WTC11 (cell line): ENCODE measurements around the gene COL5A1. TPM values are rescaled to one million over a fixed set of nuclear protein-coding genes. Genes with fewer than 3 reads are reported as not detected.

ENCODE experiments used
- ATAC-seq: fragments of 200-7000 bp; cut with Tn5 transposase; 2 replicates; pipeline ENCODE4 v1.10.0; 2021; ENCODE audit warnings: mild to moderate bottlenecking, moderate library complexity
- CTCF ChIA-PET: fragments of 300-600 bp; sonication (Branson Sonifier 250); formaldehyde crosslinking; loops from one replicate; lab custom pipeline; 2021; ENCODE audit warnings: antibody characterized with exemption; lab: Charles Lee
- POLR2A ChIA-PET: fragments of 350-600 bp; sonication (Branson Sonifier 250); formaldehyde crosslinking; loops from one replicate; lab custom pipeline; 2021; ENCODE audit warnings: antibody characterized with exemption; lab: Charles Lee
- DNase-seq: peaks from one replicate; pipeline ENCODE4 v3.0.0; 2021; ENCODE audit warnings: low spot score
- H3K27ac Mint-ChIP-seq: 2 replicates; pipeline ENCODE4 v1.8.0; 2021; ENCODE audit warnings: mixed read lengths
- H3K27me3 Mint-ChIP-seq: 2 replicates; pipeline ENCODE4 v1.8.0; 2021; ENCODE audit warnings: low read depth, mild to moderate bottlenecking, moderate library complexity, mixed read lengths
- H3K36me3 Mint-ChIP-seq: 2 replicates; pipeline ENCODE4 v1.8.0; 2021; ENCODE audit warnings: mixed read lengths
- H3K4me1 Mint-ChIP-seq: 2 replicates; pipeline ENCODE4 v1.8.0; 2022; ENCODE audit warnings: mixed read lengths
- H3K4me3 Mint-ChIP-seq: 2 replicates; pipeline ENCODE4 v1.8.0; 2021; ENCODE audit warnings: mild to moderate bottlenecking, moderate library complexity, mixed read lengths
- H3K9me3 Mint-ChIP-seq: 2 replicates; pipeline ENCODE4 v1.8.0; 2021; ENCODE audit warnings: mixed read lengths
- ARID4B ChIP-seq: sonication (generic); formaldehyde crosslinking; IDR thresholded peaks from 2 replicates; pipeline ENCODE4 v1.8.0; 2023; ENCODE audit warnings: missing genetic modification reagents, mild to moderate bottlenecking, borderline replicate concordance
- ATF3 ChIP-seq: sonication (generic); formaldehyde crosslinking; conservative IDR thresholded peaks from 2 replicates; pipeline ENCODE4 v1.8.1; 2022; ENCODE audit warnings: mild to moderate bottlenecking, missing genetic modification reagents
- CBFB ChIP-seq: sonication (generic); formaldehyde crosslinking; IDR thresholded peaks from 2 replicates; pipeline ENCODE4 v1.8.1; 2022; ENCODE audit warnings: mild to moderate bottlenecking, low read depth, missing genetic modification reagents
- E2F5 ChIP-seq: sonication (generic); formaldehyde crosslinking; IDR thresholded peaks from 2 replicates; pipeline ENCODE4 v1.8.1; 2022; ENCODE audit warnings: mild to moderate bottlenecking, moderate library complexity, missing genetic modification reagents
- GABPB1 ChIP-seq: sonication (generic); formaldehyde crosslinking; IDR thresholded peaks from 2 replicates; pipeline ENCODE4 v1.8.1; 2023; ENCODE audit warnings: mild to moderate bottlenecking, missing genetic modification reagents
- NFATC4 ChIP-seq: fragments of 250-450 bp; sonication (Bioruptor Pico); IDR thresholded peaks from 2 replicates; pipeline ENCODE4 v1.9.0; 2021; ENCODE audit warnings: mild to moderate bottlenecking
- NR1H2 ChIP-seq: sonication (generic); formaldehyde crosslinking; IDR thresholded peaks from 2 replicates; pipeline ENCODE4 v1.9.0; 2021; ENCODE audit warnings: mild to moderate bottlenecking, moderate library complexity, missing genetic modification reagents
- NR2C2 ChIP-seq: sonication (generic); formaldehyde crosslinking; IDR thresholded peaks from 2 replicates; pipeline ENCODE4 v1.8.0; 2022; ENCODE audit warnings: mild to moderate bottlenecking, missing genetic modification reagents
- PRRX2 ChIP-seq: fragments of 250-450 bp; sonication (Bioruptor Pico); IDR thresholded peaks from 2 replicates; pipeline ENCODE4 v1.8.0; 2021; ENCODE audit warnings: mild to moderate bottlenecking
- SMAD4 ChIP-seq: sonication (generic); formaldehyde crosslinking; IDR thresholded peaks from 2 replicates; pipeline ENCODE4 v1.8.0; 2022; ENCODE audit warnings: mild to moderate bottlenecking, missing genetic modification reagents
- SOX15 ChIP-seq: fragments of 250-450 bp; sonication (Bioruptor Pico); IDR thresholded peaks from 2 replicates; pipeline ENCODE4 v1.9.0; 2021; ENCODE audit warnings: mild to moderate bottlenecking
- SP1 ChIP-seq: sonication (generic); formaldehyde crosslinking; conservative IDR thresholded peaks from 2 replicates; pipeline ENCODE4 v1.8.1; 2022; ENCODE audit warnings: missing genetic modification reagents
- ZBTB43 ChIP-seq: sonication (generic); formaldehyde crosslinking; IDR thresholded peaks from 2 replicates; pipeline ENCODE4 v1.8.1; 2023; ENCODE audit warnings: mild to moderate bottlenecking, missing genetic modification reagents
- ZNF317 ChIP-seq: sonication (generic); formaldehyde crosslinking; IDR thresholded peaks from 2 replicates; pipeline ENCODE4 v1.8.1; 2023; ENCODE audit warnings: low read depth, mild to moderate bottlenecking, moderate library complexity, missing genetic modification reagents, borderline replicate concordance
- ZNF396 ChIP-seq: fragments of 250-450 bp; sonication (Bioruptor Pico); IDR thresholded peaks from 2 replicates; pipeline ENCODE4 v1.8.0; 2021; ENCODE audit warnings: mild to moderate bottlenecking, moderate library complexity, borderline replicate concordance
- ZNF423 ChIP-seq: fragments of 250-450 bp; sonication (Bioruptor Pico); IDR thresholded peaks from 2 replicates; pipeline ENCODE4 v2.1.2; 2022; ENCODE audit warnings: mild to moderate bottlenecking, moderate library complexity
- ZNF512 ChIP-seq: sonication (generic); formaldehyde crosslinking; IDR thresholded peaks from 2 replicates; pipeline ENCODE4 v1.8.1; 2022; ENCODE audit warnings: missing genetic modification reagents, borderline replicate concordance
- ZNF671 ChIP-seq: fragments of 250-450 bp; sonication (Bioruptor Pico); IDR thresholded peaks from 2 replicates; pipeline ENCODE4 v1.8.0; 2021; ENCODE audit warnings: mild to moderate bottlenecking
- total RNA-seq: library from RNA; stranded (reverse); gene quantifications from 3 replicates; pipeline ENCODE4 v1.2.3, GENCODE V29; 2021

COL5A1 gene
- total RNA-seq, 1 experiment from 2014 or later, result 13.5 TPM

GRCh38 chr9:134626069-134626423 lies 15.6 kb upstream of the COL5A1 start:
- Mint-ChIP-seq H3K27ac (no peak overlapping the region), H3K4me1 (peaks cover 15% of the 10 kb centered on the region), H3K36me3 (no peaks in the 10 kb centered on the region), H3K4me3 (no peak overlapping the region), H3K27me3 (no peaks in the 10 kb centered on the region), H3K9me3 (no peaks in the 10 kb centered on the region)
- TF ChIP-seq ARID4B (CRISPR knock-in tag) (no peak), E2F5 (CRISPR knock-in tag) (no peak), ZNF423 (CRISPR knock-in tag) (0 out of 2 replicates have a peak, but pooled peaks have one; percentile 26)
- ChIA-PET POLR2A (no interaction called here), CTCF (interaction anchor here (0.5 to 0.9 kb wide), 2 partner anchors 30 to 794 kb away, joined by 3 read pairs; no protein-coding TSS in a partner anchor)
- DNase-seq, result peak; percentile 5
- ATAC-seq, result no peak

GRCh38 chr9:134626571-134627416 lies 14.8 kb upstream of the COL5A1 start:
- DNase-seq (peak; percentile 6), ATAC-seq (no peak; the same call in 1 of the 2 replicates)
- TF ChIP-seq ZNF317 (CRISPR knock-in tag), result no peak
- TF ChIP-seq NR2C2 (CRISPR knock-in tag), result no peak
- TF ChIP-seq PRRX2 (CRISPR knock-in tag), result no peak
- TF ChIP-seq ZNF396, result no peak
- TF ChIP-seq SMAD4 (CRISPR knock-in tag), result no peak
- no peak for TF ChIP-seq NR1H2
- no peak for TF ChIP-seq SOX15 (CRISPR knock-in tag)
- TF ChIP-seq NFATC4, result no peak
- no peak for TF ChIP-seq ZNF512 (CRISPR knock-in tag)
- TF ChIP-seq SP1 (CRISPR knock-in tag), result no peak
- TF ChIP-seq GABPB1 (CRISPR knock-in tag), result no peak
- TF ChIP-seq ATF3 (CRISPR knock-in tag), result no peak
- no peak for TF ChIP-seq ZNF671 (CRISPR knock-in tag)
- TF ChIP-seq CBFB, result no peak
- TF ChIP-seq ZBTB43, result no peak
- H3K27ac Mint-ChIP-seq, result no peak overlapping the region
- peaks cover 15% of the 10 kb centered on the region for H3K4me1 Mint-ChIP-seq
- no peaks in the 10 kb centered on the region for H3K36me3 Mint-ChIP-seq
- no peak overlapping the region for H3K4me3 Mint-ChIP-seq
- no peaks in the 10 kb centered on the region for H3K27me3 Mint-ChIP-seq
- no peaks in the 10 kb centered on the region for H3K9me3 Mint-ChIP-seq
- POLR2A ChIA-PET, result no interaction called here
- CTCF ChIA-PET, result interaction anchor here (0.5 to 0.9 kb wide), 4 partner anchors 29 to 793 kb away, joined by 3 to 5 read pairs (median 3); no protein-coding TSS in a partner anchor
